ENCODE results near the gene RELA. TPM values are rescaled to one million over a fixed set of nuclear protein-coding genes. Genes with fewer than 3 reads are reported as not detected.

The RELA gene
- total and polyA plus RNA-seq, 2 donors (not counting 1 experiment from before 2014, with no cell fraction given): 124 to 154 TPM

DNA sequence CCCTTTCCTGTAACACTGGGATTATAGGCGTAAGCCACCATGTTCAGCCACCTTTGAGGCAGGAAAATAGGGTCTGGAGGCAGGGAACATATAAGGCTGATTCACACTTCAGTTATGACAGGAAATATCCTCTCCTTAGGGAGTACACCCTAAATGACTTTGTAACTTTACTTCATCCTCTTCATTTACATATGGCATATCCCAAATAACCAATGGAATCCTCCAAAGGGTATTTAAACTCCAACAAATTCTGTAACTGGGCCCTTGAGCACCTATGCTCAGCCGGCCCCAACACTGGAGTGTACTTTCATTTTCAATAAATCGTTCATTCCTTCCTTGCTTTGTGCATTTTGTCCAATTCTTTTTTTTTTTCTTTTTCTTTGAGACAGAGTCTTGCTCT, 47.7 kb upstream of the RELA start:
- H3K4me3 Mint-ChIP-seq: peak overlapping the region; percentile 21
- Histone ChIP-seq H2AFZ (ENCODE audit: insufficient read depth, low read depth, low read length, poor library complexity, severe bottlenecking) (no peak overlapping the region), H3K9me3 (ENCODE audit: control extremely low read depth in 1 of 3, control insufficient read depth in 2 of 3, insufficient read depth in 1 of 3, low read length in 2 of 3) (no peaks in the 10 kb centered on the region), H3K4me3 (ENCODE audit: control extremely low read depth in 1 of 5, extremely low read depth in 1 of 5, insufficient read depth in 1 of 5, low read depth in 2 of 5, low read length in 4 of 5) (no peak overlapping the region), H3K4me2 (replicated peaks; ENCODE audit: low read depth, low read length, poor library complexity, severe bottlenecking) (no peak overlapping the region), H3K4me1 (ENCODE audit: control insufficient read depth in 2 of 2, insufficient read depth in 2 of 2, low read length in 2 of 2) (peaks cover 14 to 22% of the 10 kb centered on the region in 2 donors), H3K27me3 (replicated peaks in 1 of 4; ENCODE audit: control extremely low read depth in 1 of 4, control insufficient read depth in 3 of 4, insufficient read depth in 4 of 4, low read length in 3 of 4) (no peaks in the 10 kb centered on the region), H3K36me3 (replicated peaks in 1 of 2; ENCODE audit: control extremely low read depth in 1 of 2, control insufficient read depth in 1 of 2, extremely low read depth in 1 of 2, insufficient read depth in 2 of 2, low read length in 1 of 2) (peaks cover 0 to 25% of the 10 kb centered on the region in 2 experiments), H4K20me1 (ENCODE audit: control insufficient read depth, insufficient read depth, low read length, poor library complexity, severe bottlenecking) (peaks cover 10% of the 10 kb centered on the region), H3K79me2 (ENCODE audit: control insufficient read depth, insufficient read depth, low read length) (peaks cover 21% of the 10 kb centered on the region), H3K27ac (ENCODE audit: low read length in 2 of 2) (no peak overlapping the region), H3K9ac (ENCODE audit: low read length) (no peak overlapping the region)
- ATAC-seq (ENCODE audit: low read depth) (no peak), DNase-seq (no peak)
- no peaks in the 10 kb centered on the region for H3K27me3 Mint-ChIP-seq
- CTCF ChIA-PET: interaction anchor here (1.2 to 2.9 kb wide), 9 partner anchors 10 to 342 kb away, joined by 3 to 28 read pairs (median 16); partner anchors contain the start of genes AP5B1, CCDC85B, FIBP and PCNX3
- no peak for TF ChIP-seq EZH2 (IDR thresholded peaks at IDR 0.05; ENCODE audit: borderline replicate concordance, insufficient read depth, low read depth, low read length, poor library complexity, severe bottlenecking)
- TF ChIP-seq, protein P1, sequence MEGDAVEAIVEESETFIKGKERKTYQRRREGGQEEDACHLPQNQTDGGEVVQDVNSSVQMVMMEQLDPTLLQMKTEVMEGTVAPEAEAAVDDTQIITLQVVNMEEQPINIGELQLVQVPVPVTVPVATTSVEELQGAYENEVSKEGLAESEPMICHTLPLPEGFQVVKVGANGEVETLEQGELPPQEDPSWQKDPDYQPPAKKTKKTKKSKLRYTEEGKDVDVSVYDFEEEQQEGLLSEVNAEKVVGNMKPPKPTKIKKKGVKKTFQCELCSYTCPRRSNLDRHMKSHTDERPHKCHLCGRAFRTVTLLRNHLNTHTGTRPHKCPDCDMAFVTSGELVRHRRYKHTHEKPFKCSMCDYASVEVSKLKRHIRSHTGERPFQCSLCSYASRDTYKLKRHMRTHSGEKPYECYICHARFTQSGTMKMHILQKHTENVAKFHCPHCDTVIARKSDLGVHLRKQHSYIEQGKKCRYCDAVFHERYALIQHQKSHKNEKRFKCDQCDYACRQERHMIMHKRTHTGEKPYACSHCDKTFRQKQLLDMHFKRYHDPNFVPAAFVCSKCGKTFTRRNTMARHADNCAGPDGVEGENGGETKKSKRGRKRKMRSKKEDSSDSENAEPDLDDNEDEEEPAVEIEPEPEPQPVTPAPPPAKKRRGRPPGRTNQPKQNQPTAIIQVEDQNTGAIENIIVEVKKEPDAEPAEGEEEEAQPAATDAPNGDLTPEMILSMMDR (IDR thresholded peaks at IDR 0.05): no peak
- no peaks in the 10 kb centered on the region for H3K9me3 Mint-ChIP-seq (ENCODE audit: insufficient read depth)
- peak overlapping the region; percentile 37 for H3K27ac Mint-ChIP-seq
- intact Hi-C loops (cut with micrococcal nuclease): loop anchor here (5.0 kb wide), 1 partner anchor 557 kb away; the partner anchor contains the start of gene RAB1B
- H3K4me1 Mint-ChIP-seq: peaks cover 34% of the 10 kb centered on the region
- POLR2A ChIA-PET: interaction anchor here (2.6 kb wide), 1 partner anchor 10 kb away, joined by 28 read pairs; the partner anchor contains the start of gene RNASEH2C
- WGBS (ENCODE audit: insufficient coverage): 57% methylated on average over 1 of the region's 3 CpGs

DNA sequence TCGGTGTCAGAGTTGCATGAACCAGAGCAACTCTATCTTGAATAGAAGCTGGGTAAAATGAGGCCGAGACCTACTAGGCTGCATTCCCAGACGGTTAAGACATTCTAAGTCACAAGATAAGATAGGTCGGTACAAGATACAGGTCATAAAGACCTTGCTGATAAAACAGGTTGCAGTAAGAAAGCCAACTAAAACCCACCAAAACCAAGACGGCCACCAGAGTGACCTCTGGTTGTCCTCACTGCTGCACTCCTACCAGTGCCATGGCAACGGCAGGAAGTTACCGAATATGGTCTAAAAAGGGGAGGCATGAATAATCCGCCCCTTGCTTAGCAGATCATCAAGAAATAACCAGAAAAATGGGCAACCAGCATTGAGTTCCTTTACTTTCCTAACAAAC, 46.9 kb upstream of the RELA start:
- no peak overlapping the region for H3K4me3 Mint-ChIP-seq
- H3K4me2 ChIP-seq (replicated peaks; ENCODE audit: low read depth, low read length, poor library complexity, severe bottlenecking): no peak overlapping the region
- no peaks in the 10 kb centered on the region for H3K9me3 Mint-ChIP-seq (ENCODE audit: insufficient read depth)
- H3K36me3 ChIP-seq (replicated peaks in 1 of 2; ENCODE audit: control extremely low read depth in 1 of 2, control insufficient read depth in 1 of 2, extremely low read depth in 1 of 2, insufficient read depth in 2 of 2, low read length in 1 of 2): peaks cover 0 to 19% of the 10 kb centered on the region in 2 experiments
- H2AFZ ChIP-seq (ENCODE audit: insufficient read depth, low read depth, low read length, poor library complexity, severe bottlenecking): no peak overlapping the region
- POLR2A ChIA-PET: interaction anchor here (0.6 kb wide), 1 partner anchor 95 kb away, joined by 3 read pairs; the partner anchor contains the start of gene MAP3K11
- no peak overlapping the region for H3K9ac ChIP-seq (ENCODE audit: low read length)
- TF ChIP-seq, protein P1 (IDR thresholded peaks at IDR 0.05): no peak
- no peak for TF ChIP-seq EZH2 (IDR thresholded peaks at IDR 0.05; ENCODE audit: borderline replicate concordance, insufficient read depth, low read depth, low read length, poor library complexity, severe bottlenecking)
- no peak overlapping the region for H3K27ac Mint-ChIP-seq
- no peak overlapping the region for H3K4me3 ChIP-seq (ENCODE audit: control extremely low read depth in 1 of 5, extremely low read depth in 1 of 5, insufficient read depth in 1 of 5, low read depth in 2 of 5, low read length in 4 of 5)
- intact Hi-C loops (cut with micrococcal nuclease): loop anchor here (5.0 kb wide), 1 partner anchor 558 kb away; the partner anchor contains the start of gene RAB1B
- no peaks in the 10 kb centered on the region for H3K27me3 ChIP-seq (replicated peaks in 1 of 4; ENCODE audit: control extremely low read depth in 1 of 4, control insufficient read depth in 3 of 4, insufficient read depth in 4 of 4, low read length in 3 of 4)
- H4K20me1 ChIP-seq (ENCODE audit: control insufficient read depth, insufficient read depth, low read length, poor library complexity, severe bottlenecking): peaks cover 10% of the 10 kb centered on the region
- peaks cover 14 to 22% of the 10 kb centered on the region in 2 donors for H3K4me1 ChIP-seq (ENCODE audit: control insufficient read depth in 2 of 2, insufficient read depth in 2 of 2, low read length in 2 of 2)
- no peak for DNase-seq
- CTCF ChIA-PET: interaction anchor here (0.7 to 1.5 kb wide), 4 partner anchors 10 to 108 kb away, joined by 3 to 5 read pairs (median 4); partner anchors contain the start of gene AP5B1
- WGBS (ENCODE audit: insufficient coverage): 93% methylated on average over 7 of the region's 8 CpGs
- ATAC-seq (ENCODE audit: low read depth): no peak
- H3K4me1 Mint-ChIP-seq: peaks cover 34% of the 10 kb centered on the region
- no peaks in the 10 kb centered on the region for H3K9me3 ChIP-seq (ENCODE audit: control extremely low read depth in 1 of 3, control insufficient read depth in 2 of 3, insufficient read depth in 1 of 3, low read length in 2 of 3)
- H3K27ac ChIP-seq (ENCODE audit: low read length in 2 of 2): no peak overlapping the region
- peaks cover 19% of the 10 kb centered on the region for H3K79me2 ChIP-seq (ENCODE audit: control insufficient read depth, insufficient read depth, low read length)
- no peaks in the 10 kb centered on the region for H3K27me3 Mint-ChIP-seq

Data from B cell (primary cell).